GM19238 (cell line): ENCODE data around the gene MUC2.

Source experiments
- DNase-seq: peaks from one replicate; pipeline ENCODE4 v3.0.0; 2011; ENCODE audit warnings: low spot score; ENCODE audit not compliant: insufficient read length

The MUC2 gene

GRCh38 chr11:1071571-1072115 lies 3.0 kb upstream of the MUC2 start:
- DNase-seq, result no peak

- no peak for DNase-seq
These were observed 2.4 kb upstream of the MUC2 start for GRCh38 chr11:1072116-1072820.

GRCh38 chr11:1072821-1073231 lies 1.8 kb upstream of the MUC2 start:
- no peak for DNase-seq

- no peak for DNase-seq
These were observed 1.4 kb upstream of the MUC2 start for GRCh38 chr11:1073261-1073724.

GRCh38 chr11:1073851-1074243 lies 827 bp upstream of the MUC2 start:
- DNase-seq, result no peak

GRCh38 chr11:1075341-1075911 lies 752 bp downstream of the MUC2 start:
- no peak for DNase-seq

GRCh38 chr11:1076061-1076665 lies 1.5 kb downstream of the MUC2 start:
- DNase-seq, result no peak

GRCh38 chr11:1077033-1077416 lies 2.4 kb downstream of the MUC2 start:
- DNase-seq, result no peak

- no peak for DNase-seq
These were observed 2.9 kb downstream of the MUC2 start for GRCh38 chr11:1077417-1078119.

- DNase-seq, result no peak
These were observed 3.5 kb downstream of the MUC2 start for GRCh38 chr11:1078191-1078601.

GRCh38 chr11:1081601-1082311 lies 7.1 kb downstream of the MUC2 start:
- no peak for DNase-seq

- DNase-seq, result no peak
These were observed 7.7 kb downstream of the MUC2 start for GRCh38 chr11:1082346-1082727.

GRCh38 chr11:1082728-1083620 lies 8.3 kb downstream of the MUC2 start:
- no peak for DNase-seq

GRCh38 chr11:1083621-1084551 lies 9.2 kb downstream of the MUC2 start:
- no peak for DNase-seq

- DNase-seq, result no peak
These were observed 10.1 kb downstream of the MUC2 start for GRCh38 chr11:1084561-1085439.

- no peak for DNase-seq
These were observed 10.9 kb downstream of the MUC2 start for GRCh38 chr11:1085440-1086170.
